ENCODE data around the gene PGAP1.

The PGAP1 gene

GRCh38 chr2:196783431-196784094 lies 142.9 kb downstream of the PGAP1 start:
- H3K27ac ChIP-seq, result no peak overlapping the region
- ChIA-PET CTCF (no interaction called here), POLR2A (ENCODE audit: low non-redundant PET) (no interaction called here)
- peak; percentile 18 for DNase-seq (ENCODE audit: low spot score)
- TF ChIP-seq CTCF (conservative IDR thresholded peaks at IDR 0.05; ENCODE audit: low read depth), result no peak

Data from RWPE1 (cell line).